ENCODE data around the gene SORCS2. TPM values are rescaled to one million over a fixed set of nuclear protein-coding genes. Genes with fewer than 3 reads are reported as not detected.

Gene SORCS2
- total RNA-seq, 6 donors from 2014 or later, result 2.2 to 28.3 (median 7.2) TPM

DNA sequence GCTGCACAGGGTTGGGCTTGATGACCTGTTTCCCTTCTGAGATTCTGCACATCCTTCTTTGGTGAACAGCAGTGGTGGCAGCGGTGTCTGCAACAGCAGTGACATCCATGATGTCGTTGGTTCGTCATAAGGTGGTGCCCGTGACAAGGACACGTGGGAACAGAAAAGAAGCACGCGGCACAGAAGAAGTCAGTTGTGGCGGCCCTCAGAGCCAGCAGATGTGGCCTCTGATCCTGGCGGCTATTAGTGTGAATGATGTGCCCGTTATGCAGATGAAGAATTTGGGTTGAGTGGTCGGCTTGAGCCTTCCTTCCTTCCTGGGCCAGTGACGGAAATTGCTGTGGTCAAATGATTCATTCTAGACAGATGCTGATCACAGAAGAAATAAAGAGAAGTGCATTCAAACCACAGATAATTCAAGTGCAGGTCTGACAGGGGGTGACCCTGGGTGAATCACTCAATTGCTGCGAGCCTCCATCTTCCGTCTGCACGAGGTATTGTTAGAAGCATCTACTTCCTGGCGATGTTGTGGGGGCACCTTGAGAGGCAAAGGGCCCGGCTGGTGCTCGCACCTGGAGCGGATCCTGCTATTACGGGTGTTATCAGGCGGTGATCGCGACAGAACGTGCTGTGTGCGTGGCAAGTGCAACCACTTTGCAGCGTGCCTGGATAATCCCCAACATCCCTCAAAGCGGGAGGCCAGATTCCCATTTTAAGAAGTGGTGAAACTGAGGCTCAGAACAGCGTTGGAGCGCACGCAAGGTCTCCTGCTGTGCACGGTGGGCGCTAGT is 457.6 kb downstream of the SORCS2 start:
- WGBS, 2 donors, result 53 to 55% methylated on average over 24 to 32 of the region's 32 CpGs
- H3K9me3 ChIP-seq, result no peaks in the 10 kb centered on the region
- H3K4me3 ChIP-seq, result no peak overlapping the region
- H3K27me3 ChIP-seq, result peaks cover 0 to 3% (median 0%) of the 10 kb centered on the region in 4 donors
- H3K36me3 ChIP-seq, result no peaks in the 10 kb centered on the region
- DNase-seq (peak in 1 of 2 donors; percentile 65), ATAC-seq (ENCODE audit: low FRiP score in 2 of 2) (peak in 1 of 2 donors; percentile 37)
- H3K27ac ChIP-seq, result peak overlapping the region; percentile 23 to 75 (median 62)
- TF ChIP-seq CTCF (IDR thresholded peaks at IDR 0.05), result no peak
- no peak for TF ChIP-seq EP300 (IDR thresholded peaks at IDR 0.05)
- peak in 2 of 4 donors; percentile 10 to 29 for TF ChIP-seq POLR2A (IDR thresholded peaks at IDR 0.05)
- peak; percentile 13 to 59 for TF ChIP-seq POLR2AphosphoS5 (IDR thresholded peaks at IDR 0.05)
- peaks cover 0 to 29% (median 26%) of the 10 kb centered on the region in 4 donors for H3K4me1 ChIP-seq

GRCh38 chr4:7650606-7651385 is 458.5 kb downstream of the SORCS2 start:
- H3K9me3 ChIP-seq, result no peaks in the 10 kb centered on the region
- DNase-seq (peak in 1 of 2 donors; percentile 65), ATAC-seq (ENCODE audit: low FRiP score in 2 of 2) (no peak)
- H3K36me3 ChIP-seq, result no peaks in the 10 kb centered on the region
- H3K27ac ChIP-seq, result peak overlapping the region in 1 of 4 donors; percentile 62
- peaks cover 0 to 29% (median 26%) of the 10 kb centered on the region in 4 donors for H3K4me1 ChIP-seq
- peaks cover 0 to 3% (median 0%) of the 10 kb centered on the region in 4 donors for H3K27me3 ChIP-seq
- WGBS, 2 donors, result 67 to 71% methylated on average over 12 to 16 of the region's 22 CpGs
- TF ChIP-seq POLR2A (IDR thresholded peaks at IDR 0.05) (no peak), CTCF (IDR thresholded peaks at IDR 0.05) (no peak), POLR2AphosphoS5 (IDR thresholded peaks at IDR 0.05) (no peak), EP300 (IDR thresholded peaks at IDR 0.05) (no peak)
- H3K4me3 ChIP-seq, result no peak overlapping the region

- no peaks in the 10 kb centered on the region for H3K36me3 ChIP-seq
- H3K9me3 ChIP-seq, result no peaks in the 10 kb centered on the region
- no peak for TF ChIP-seq POLR2A (IDR thresholded peaks at IDR 0.05)
- TF ChIP-seq EP300 (IDR thresholded peaks at IDR 0.05), result no peak
- no peak for TF ChIP-seq CTCF (IDR thresholded peaks at IDR 0.05)
- TF ChIP-seq POLR2AphosphoS5 (IDR thresholded peaks at IDR 0.05), result no peak
- H3K27ac ChIP-seq, result no peak overlapping the region
- DNase-seq (no peak), ATAC-seq (ENCODE audit: low FRiP score in 2 of 2) (no peak)
- H3K27me3 ChIP-seq, result peaks cover 0 to 3% (median 0%) of the 10 kb centered on the region in 4 donors
- 49 to 69% methylated on average over 8 of the region's 8 CpGs for WGBS, 2 donors
- peaks cover 0 to 29% (median 26%) of the 10 kb centered on the region in 4 donors for H3K4me1 ChIP-seq
- no peak overlapping the region for H3K4me3 ChIP-seq
These were observed 459.2 kb downstream of the SORCS2 start for GRCh38 chr4:7651461-7651921.

DNA sequence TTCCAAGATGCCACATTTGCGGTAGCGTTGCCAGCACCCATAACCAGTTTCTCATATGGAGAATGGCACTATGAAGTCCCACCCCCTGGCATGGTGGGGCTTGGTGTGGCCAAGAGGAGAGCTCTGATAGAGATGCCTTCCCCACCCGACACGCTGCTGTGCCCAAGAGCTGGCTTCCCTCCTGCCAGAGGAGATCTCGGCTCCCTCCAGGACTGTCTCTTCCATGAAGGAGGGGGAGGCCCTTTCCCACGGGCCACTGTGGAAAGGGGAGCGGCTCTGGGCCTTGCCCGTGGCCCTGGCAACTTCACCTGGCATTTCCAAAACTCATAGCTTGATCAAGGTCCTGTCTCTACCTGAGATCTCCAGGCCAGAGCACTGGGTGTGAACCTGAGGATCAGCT is 459.7 kb downstream of the SORCS2 start:
- peak overlapping the region in 1 of 4 donors; percentile 54 for H3K27ac ChIP-seq
- peaks cover 0 to 3% (median 0%) of the 10 kb centered on the region in 4 donors for H3K27me3 ChIP-seq
- TF ChIP-seq CTCF (IDR thresholded peaks at IDR 0.05) (no peak), POLR2A (IDR thresholded peaks at IDR 0.05) (no peak), EP300 (IDR thresholded peaks at IDR 0.05) (no peak), POLR2AphosphoS5 (IDR thresholded peaks at IDR 0.05) (no peak)
- H3K4me3 ChIP-seq, result no peak overlapping the region
- 69 to 82% methylated on average over 6 to 8 of the region's 8 CpGs for WGBS, 2 donors
- H3K9me3 ChIP-seq, result no peaks in the 10 kb centered on the region
- ATAC-seq (ENCODE audit: low FRiP score in 2 of 2) (no peak), DNase-seq (no peak)
- peaks cover 0 to 29% (median 26%) of the 10 kb centered on the region in 4 donors for H3K4me1 ChIP-seq
- H3K36me3 ChIP-seq, result no peaks in the 10 kb centered on the region
